ENCODE measurements around the gene ITPR1. TPM values are rescaled to one million over a fixed set of nuclear protein-coding genes. Genes with fewer than 3 reads are reported as not detected.

ITPR1 gene
- total and polyA plus RNA-seq, 11 donors, result 8.9 to 55.8 (median 19.9) TPM

- DNase-seq, result no peak
- H3K27ac ChIP-seq, result peak overlapping the region in 3 of 12 donors; percentile 63 to 82 (median 81)
- H3K27me3 ChIP-seq, result no peaks in the 10 kb centered on the region
- H3K4me1 ChIP-seq, result peaks cover 0 to 53% (median 25%) of the 10 kb centered on the region in 12 donors
- H3K9me3 ChIP-seq, result no peaks in the 10 kb centered on the region
- 91 to 93% (median 92%) methylated on average over 6 of the region's 6 CpGs for WGBS, 4 donors
- H3K4me3 ChIP-seq, result no peak overlapping the region
- intact Hi-C loops (cut with DNase I), result no loop called here
- no peak for ATAC-seq
- peaks cover 0 to 15% (median 8%) of the 10 kb centered on the region in 9 donors for H3K36me3 ChIP-seq
- no peak for TF ChIP-seq CTCF (IDR thresholded peaks at IDR 0.05)
- TF ChIP-seq POLR2A (IDR thresholded peaks at IDR 0.05), result no peak
These were observed 12.8 kb downstream of the ITPR1 start for GRCh38 chr3:4505688-4506558.

- DNase-seq, result no peak
- WGBS, 4 donors, result 89 to 92% (median 91%) methylated on average over 2 of the region's 2 CpGs
- intact Hi-C loops (cut with DNase I), result no loop called here
These were observed 13.4 kb downstream of the ITPR1 start for GRCh38 chr3:4506559-4507023.

GRCh38 chr3:4507024-4507596 lies 14.0 kb downstream of the ITPR1 start:
- peak overlapping the region in 1 of 12 donors; percentile 39 for H3K27ac ChIP-seq
- peaks cover 0 to 57% (median 25%) of the 10 kb centered on the region in 12 donors for H3K4me1 ChIP-seq
- no peak for DNase-seq

More at GRCh38 chr3:4506559-4507023, 13.4 kb downstream of the ITPR1 start:
- H3K27me3 ChIP-seq, result no peaks in the 10 kb centered on the region
- no peak overlapping the region for H3K4me3 ChIP-seq
- TF ChIP-seq POLR2A (IDR thresholded peaks at IDR 0.05) (no peak), CTCF (IDR thresholded peaks at IDR 0.05) (no peak)
- H3K4me1 ChIP-seq, result peaks cover 0 to 53% (median 25%) of the 10 kb centered on the region in 12 donors
- H3K9me3 ChIP-seq, result no peaks in the 10 kb centered on the region
- H3K36me3 ChIP-seq, result peaks cover 0 to 9% (median 1%) of the 10 kb centered on the region in 9 donors
- no peak for ATAC-seq
- no peak overlapping the region for H3K27ac ChIP-seq

More at GRCh38 chr3:4507024-4507596, 14.0 kb downstream of the ITPR1 start:
- H3K9me3 ChIP-seq, result no peaks in the 10 kb centered on the region
- TF ChIP-seq CTCF (IDR thresholded peaks at IDR 0.05) (no peak), POLR2A (IDR thresholded peaks at IDR 0.05) (no peak)
- intact Hi-C loops (cut with DNase I), result no loop called here
- WGBS, 4 donors, result 70 to 79% (median 75%) methylated on average over 5 of the region's 5 CpGs
- no peaks in the 10 kb centered on the region for H3K27me3 ChIP-seq
- peaks cover 0 to 4% (median 0%) of the 10 kb centered on the region in 9 donors for H3K36me3 ChIP-seq
- H3K4me3 ChIP-seq, result no peak overlapping the region
- ATAC-seq, result no peak

Measured in heart left ventricle (tissue), 16 donors.